GM19023 (cell line): Measurements from ENCODE around the gene CCDC85C.

Source experiments
- ATAC-seq: cut with Tn5 transposase; IDR thresholded peaks from one replicate; pipeline ENCODE4 v1.9.1; 2021; ENCODE audit warnings: mild to moderate bottlenecking, moderate library complexity; ENCODE audit not compliant: unreplicated experiment

Gene CCDC85C

DNA sequence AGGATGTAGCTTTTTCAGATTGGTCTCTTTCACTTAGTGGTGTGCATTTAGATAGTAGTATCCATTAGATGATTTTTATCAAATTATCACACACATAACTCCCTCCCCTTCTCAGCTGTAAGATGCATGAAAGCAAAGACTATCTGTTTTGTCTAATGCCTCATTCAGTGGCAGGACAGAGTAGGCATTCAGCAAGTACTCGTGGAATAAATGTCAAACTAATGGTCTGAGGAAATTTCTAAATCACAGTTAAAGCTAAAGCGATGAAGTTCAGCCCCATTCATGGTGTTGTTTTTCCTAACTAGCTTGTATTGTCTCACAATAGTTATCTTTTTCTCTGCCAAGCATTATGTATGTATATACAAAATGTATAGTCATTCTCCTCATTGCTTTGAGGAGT lies 106.7 kb downstream of the CCDC85C start:
- no peak for ATAC-seq

DNA sequence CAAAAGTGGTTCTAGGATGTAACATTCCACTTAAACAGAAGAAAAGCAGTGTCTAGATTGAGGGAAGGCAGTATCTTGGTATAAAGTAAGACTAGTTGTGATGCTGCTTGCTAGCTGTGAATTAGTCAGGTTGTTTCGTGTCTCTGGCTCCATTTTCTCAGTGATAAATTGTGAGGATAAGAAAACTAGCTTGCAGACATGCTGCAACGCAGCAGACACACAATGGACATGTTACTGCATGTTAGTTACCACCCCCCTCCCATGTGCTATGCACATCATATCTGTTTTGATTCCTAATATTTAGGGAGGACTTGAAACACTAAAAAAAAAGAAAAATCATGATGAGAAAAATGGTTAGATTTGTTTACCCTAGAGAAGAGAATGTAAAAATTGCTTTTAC lies 119.9 kb downstream of the CCDC85C start:
- no peak for ATAC-seq

DNA sequence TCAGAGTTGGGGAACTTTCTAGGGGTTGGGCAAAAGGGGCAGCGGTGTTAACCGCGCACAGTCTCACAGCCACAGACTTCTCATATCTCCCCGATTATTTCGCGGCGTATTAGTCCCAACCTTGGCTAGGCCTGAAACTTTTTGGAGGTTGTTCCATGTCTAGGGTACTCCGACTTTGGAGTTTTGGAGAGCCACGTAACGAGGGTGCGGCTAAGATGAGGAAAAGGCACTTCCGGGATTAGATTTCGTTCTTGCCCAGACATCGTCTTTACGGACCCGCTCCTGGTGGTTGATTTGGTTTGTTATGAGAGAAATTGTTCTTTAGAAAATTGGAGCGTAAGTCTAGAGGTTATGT lies 122.3 kb downstream of the CCDC85C start:
- no peak for ATAC-seq

DNA sequence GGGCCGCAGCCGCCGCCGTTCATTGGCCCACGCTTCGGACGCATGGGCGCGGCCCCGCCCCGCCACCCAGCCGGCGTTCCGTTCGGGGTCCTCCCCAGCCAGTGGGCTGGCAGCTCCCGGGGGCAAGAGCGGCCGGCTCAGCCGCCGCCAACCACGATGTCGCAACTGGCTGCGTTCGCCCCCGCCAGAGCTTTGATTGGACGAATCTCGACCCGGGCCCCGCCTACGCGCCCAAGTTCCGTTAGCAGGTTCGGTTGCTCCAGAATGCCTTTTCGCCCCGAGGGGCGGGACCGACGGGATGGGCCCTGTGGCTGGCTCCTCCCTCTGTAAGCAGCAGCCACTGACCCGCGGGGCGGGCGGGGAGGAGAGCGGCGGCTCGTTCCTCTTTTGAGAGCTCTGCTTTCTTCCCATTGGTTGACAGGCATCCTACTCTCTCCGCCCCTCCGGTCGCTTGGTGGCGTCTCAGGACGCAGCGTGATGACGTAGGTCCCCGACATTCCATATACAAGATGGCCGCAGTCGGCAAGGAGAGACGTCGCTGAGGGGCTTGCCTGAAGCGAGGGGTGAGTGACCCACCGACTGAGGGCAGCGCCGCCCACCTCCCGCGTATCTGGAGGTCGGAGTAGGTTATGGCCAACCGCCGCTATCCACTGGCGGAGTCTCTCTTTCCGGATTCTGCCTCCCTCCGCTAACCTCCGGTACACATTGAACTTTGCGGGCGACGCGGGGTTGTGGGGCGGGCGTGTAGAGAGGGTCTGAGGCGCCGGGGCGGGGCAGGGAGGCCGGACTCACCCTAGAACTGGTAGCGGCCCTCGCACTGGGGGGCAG lies 122.9 kb downstream of the CCDC85C start, which contains the start of gene CCNK:
CCNK (plus strand) TSS at position 493 of the 828 bp plus-strand sequence. CDS start 11,269 bp downstream, outside the sequence.
- peak; percentile 86 for ATAC-seq

DNA sequence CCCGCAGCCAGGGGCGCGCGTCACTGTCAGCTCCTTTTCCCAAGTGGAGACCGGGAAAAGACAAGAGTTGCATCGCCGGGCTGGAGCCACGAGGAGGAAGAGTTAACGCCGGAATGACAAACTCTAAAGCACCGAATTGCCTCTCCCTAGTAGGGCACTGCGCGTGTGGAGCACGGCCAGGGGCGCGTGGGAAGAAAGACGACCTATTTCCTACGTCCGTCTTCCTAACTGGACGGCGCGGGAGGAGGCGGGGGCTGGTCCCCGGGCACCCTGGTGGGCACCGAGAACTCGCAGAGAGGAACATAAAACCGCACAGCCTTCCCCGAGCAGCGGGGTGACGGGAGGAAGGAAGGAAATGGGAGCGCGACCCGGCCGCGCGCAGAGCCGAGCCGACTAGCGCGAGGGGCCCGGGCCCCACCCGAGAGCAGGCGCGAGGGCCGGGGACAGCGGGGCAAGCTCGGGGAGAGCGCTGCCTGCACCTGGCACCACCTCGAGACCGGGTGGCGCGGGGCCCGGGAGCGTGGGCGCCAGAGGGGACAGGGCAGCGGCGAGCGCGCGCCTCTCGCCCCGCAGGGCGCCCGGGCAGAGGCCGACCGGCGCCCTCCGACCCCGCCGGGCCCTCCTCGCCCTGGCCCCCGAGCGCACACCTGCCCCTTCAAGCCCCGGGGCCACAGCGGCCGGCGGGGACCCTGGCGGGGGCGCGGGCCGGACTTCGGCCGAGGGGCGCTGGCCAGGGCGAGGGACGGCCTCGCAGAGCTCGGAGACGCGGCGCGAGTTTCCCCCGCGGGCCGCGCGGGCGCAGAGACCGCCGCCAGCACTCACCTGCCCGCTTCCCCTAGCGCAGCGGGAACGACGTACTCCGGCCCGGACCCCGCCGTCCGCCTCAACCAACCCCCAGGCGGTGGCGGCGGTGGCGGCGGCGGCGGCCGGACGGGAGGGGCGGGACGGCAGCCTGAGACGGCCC lies 123.8 kb downstream of the CCDC85C start, which contains the start of gene SETD3:
SETD3 (minus strand) TSS at position 954 of the 964 bp plus-strand sequence. CDS start 15,054 bp downstream, outside the sequence.
- no peak for ATAC-seq

DNA sequence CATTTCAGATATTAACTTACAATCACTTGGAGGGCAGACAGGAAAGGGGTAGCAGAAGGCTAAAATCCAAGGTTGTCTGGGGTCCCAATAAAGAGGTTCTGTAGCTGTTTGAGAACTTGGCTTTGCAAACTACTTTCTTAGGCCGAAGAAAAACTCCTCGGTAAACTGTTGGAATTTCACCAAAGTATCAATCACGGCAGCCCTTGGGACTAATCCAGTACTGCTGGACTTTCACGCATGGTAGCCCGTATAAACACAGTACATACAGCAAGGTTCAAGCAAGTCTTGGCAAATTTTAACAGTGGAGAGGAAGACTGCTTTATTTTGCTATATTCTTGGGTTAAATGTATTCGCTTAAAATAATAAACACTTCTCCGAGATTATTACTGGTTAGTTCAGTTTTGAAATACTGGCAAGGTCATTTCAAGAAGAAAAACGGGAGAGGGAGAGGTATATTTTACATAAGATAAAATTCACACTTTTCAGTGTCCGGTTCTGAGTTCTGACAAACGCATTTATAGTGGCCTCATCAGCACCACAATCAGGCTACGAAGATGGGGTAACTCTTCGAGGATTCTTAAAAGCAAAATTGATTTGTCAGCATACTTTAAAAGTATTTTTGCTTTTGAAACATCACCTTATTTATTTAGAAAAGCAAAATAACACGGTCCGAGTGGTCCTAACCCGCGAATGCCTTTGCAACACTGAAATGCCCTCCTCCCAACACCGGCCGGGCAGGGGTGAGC lies 124.7 kb downstream of the CCDC85C start:
- ATAC-seq, result no peak

DNA sequence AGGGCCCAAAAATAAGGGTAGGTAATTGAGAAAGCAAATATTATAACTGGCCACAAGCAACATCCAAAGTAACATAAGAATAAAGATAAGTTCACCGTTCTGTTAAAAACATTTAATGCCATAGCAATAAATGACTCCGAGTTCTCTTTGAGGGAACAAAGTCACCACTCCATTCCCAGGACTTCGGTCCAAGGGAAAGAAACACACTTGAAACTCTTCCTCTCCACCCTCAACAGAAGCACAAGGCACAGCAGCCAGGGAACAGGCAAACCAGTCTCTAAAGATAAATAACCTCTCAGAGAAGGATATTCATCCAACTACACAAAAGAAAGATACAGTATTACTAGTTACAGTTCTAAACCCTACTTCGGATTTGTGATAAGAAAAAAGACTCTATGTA lies 125.9 kb downstream of the CCDC85C start:
- ATAC-seq, result no peak

DNA sequence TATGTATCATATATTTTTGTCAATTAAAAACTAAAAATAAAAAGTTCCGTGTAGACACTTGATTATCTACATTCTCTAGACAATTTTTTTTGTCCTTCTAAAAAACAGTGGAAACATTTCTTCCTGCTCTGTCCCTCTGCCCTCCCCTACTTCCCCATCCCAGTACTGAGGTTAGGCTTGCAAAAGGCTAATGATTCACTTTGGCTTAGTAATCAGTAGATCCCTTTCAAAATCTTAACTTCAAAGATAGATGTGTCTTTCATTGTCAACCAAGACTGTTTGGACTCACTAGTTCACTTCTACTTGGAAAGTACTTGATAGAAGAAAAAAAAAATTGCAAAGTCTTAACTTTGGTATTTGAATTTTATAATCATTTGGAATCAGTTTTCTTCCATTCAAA lies 127.1 kb downstream of the CCDC85C start:
- no peak for ATAC-seq

DNA sequence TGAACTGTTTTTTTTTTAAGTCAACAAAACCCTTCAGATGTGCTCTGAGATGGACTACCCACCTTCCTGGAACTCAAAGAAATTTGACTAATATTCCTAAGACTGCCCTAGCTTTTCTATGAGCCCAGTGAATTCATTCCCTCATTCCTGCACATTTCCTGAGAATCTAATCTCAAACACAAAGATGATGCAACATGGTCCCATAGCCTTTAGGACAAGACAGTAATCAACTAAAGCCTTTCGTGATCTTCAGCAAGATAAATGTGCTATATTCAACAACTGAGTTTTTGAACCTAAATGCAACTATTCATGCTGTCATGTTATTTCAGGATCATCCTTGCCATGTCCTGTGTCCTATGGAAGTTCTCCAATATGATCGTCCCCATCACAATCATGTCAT lies 128.3 kb downstream of the CCDC85C start:
- no peak for ATAC-seq

DNA sequence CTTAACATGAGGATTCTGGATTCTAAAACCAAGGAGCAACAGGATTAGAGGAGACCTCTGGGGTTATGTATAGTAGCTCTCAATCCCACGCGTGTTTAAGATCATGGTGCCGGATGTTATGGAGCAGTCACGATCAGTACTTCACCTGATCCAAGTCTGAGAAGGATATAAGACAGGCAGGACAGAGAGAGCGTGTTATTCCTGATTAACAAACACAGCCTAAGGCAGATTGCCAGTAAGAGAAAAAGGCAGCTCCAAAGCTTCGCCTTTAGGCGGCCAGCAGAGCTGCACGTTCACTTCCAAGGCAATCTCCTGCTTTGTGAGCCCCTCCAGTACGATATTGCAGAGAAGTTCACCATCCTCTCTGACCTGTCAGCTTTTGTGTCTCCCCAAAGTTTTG lies 128.8 kb downstream of the CCDC85C start:
- ATAC-seq, result no peak

DNA sequence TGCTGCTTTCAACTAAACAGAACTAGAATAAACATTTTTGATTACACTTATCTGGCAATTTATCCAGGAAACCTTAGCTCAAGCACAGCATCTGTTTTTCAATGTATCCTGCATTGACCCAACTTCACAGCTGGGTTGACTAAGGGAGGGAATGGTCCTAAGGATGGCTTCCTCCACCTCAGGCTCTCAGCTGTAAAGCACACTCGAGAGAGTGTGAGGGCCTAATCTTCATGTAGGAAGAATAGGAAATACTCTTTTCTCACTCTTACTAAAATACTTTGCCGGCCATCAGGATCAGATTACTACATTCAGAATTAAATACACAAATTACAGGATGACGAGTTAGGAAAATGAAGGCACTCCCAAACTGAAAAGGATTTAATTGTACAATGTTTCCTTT lies 130.5 kb downstream of the CCDC85C start:
- ATAC-seq, result no peak

DNA sequence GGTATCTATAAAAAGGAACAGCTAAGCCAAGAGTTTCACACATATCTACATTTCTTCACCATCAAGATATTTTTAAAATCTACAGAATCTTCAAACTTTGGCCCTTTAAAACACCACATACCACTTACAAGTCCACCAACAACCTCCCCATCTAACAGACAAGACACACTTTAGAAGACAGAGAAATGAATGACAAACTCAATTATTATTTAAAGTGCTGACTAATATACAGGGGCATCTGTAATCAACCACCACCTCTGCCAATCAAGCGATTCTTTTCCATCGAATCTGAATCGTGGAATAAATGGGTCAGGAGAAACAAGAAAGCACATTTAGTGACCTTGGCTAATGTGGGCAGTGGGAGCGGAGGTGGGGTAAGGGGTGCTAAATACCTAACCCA lies 131.1 kb downstream of the CCDC85C start:
- ATAC-seq, result no peak

DNA sequence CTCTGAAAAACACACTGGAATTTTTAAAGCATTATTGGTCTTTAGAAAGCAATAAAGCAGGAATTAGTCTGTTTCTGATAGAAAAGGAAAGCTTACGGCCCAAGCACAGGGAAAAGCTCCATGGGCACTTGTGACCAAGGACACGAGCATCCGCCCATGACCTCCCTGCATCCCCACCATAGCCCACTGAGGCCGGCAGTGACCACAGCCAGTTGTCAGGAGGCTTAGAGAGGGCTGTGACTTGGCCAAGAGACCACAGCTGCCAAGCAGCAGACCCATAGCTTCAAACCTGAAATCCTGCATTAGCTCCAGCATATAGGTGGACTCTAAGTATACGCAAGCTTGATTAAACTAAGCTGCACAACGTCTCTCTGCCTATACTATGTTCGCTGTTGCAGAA lies 132.3 kb downstream of the CCDC85C start:
- no peak for ATAC-seq

DNA sequence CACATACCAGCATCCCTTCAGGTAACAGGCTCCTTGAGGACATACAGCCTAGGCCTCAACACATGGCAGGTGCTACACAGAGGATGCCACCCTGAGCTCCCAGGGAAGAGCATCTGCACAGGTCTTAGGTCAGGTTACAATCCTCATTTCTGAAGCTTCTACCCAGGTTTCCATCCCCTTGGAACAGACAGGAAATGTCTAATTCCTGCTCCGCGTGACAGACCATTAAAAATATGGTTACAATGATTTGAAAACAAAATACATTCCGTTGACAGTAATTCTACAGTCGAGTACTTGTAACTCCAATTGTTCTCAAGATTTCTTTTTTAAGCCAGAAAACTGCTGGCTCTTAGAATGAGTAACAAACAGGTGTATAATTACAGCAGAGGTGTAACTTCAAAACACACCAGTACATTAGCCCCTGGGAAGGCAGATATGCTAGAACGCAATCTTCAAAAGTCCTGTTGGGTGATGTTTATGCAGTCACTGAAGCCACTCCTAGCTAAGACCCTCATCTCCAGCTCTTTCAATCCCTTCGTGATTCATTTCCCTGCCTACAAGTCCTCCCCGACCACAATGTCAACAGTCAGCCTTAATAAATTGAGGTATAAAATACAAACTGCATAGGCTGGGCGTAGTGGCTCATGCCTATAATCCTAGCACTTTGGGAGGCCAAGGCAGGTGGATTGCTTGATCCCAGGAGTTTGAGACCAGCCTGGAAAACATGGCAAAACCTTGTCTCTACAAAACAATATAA lies 135.0 kb downstream of the CCDC85C start:
- no peak for ATAC-seq

DNA sequence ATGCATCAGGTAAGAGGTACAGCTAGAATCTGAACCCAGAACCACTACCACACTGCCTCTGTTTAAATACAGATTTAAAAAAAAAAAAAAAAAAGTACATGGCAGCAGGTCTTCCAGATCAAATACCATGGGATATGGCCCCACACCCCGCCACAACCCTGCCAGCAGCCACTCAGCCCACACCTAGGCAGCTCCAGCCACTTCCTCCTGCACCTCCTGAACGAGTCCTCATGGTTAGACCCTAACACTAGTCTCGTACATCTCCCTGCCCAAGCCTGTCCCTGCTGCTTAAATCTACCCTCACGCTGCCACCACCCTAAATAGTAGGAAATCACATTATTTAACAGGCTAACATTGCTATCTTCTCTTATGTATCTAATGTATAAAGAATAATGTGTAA lies 135.9 kb downstream of the CCDC85C start:
- ATAC-seq, result no peak

DNA sequence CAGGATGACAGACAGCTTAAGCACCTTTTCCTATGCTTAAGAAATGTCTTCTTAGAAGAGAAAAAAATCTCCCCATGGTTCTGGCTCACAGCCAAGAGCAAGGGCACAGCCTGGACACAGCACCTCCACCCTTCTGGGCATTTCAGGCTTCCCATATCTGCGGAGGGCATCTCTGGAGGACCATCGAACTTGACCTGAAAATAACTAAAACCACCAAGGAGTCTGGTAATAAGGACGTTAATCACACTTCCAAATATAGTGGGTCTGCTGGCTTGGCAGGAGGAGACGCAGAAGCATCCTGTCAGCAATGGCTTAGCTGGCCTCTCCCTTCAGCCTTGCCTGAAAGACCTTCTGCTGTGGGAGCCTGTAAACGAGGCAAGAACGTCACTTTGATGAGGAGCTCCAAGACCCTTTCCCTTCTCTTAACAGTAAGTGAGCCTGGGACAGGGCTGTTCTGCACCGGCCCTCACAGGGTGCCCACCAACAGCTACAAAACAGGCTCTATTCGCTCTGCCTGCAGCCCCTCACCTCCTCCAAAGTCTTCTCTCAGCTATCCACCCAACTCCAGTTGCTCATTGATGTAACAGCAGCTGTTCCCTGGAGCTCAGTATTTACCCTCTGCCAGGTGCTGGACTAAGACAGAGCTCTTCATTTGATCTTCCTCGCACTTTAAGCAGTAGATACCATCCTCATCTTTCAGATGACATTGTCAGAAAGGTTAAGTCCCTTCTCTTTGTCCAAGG lies 136.5 kb downstream of the CCDC85C start:
- ATAC-seq, result no peak

DNA sequence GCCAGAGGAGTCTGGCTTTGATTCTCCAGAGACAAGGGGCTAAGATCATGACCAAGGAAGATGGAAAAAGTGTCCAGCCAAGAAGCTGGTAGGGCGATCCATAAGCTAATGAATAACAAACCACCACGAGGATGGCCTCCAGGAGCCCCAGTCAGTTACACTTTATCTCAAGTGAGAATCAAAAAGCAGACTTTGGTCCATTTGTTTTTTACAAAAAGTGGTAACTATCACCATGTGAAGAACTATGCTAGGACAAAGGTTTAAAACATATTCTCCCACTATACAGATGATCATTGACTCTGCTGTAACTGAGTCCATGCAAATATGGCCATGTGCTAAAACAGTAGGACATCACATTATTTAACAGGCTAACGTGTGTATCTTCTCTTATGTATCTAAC lies 137.2 kb downstream of the CCDC85C start:
- ATAC-seq, result no peak

DNA sequence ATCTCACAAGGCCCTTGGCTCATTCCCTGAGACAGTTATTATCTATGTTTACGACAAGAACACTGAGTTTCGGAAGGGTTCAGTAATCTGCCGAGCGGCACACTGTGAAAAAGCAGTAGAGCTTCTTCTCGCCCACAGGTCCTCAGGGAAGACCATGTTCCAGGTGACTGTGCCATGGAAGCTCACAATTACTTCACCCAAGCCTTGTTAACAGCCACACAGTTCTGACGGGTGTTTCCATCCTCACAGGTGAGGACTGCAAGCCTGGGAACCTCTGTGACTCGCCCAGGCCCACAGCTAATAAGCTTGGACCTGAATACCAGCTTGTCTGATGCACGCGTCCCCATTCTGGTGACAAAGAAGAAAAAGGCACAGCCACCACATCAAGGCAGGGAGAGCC lies 138.7 kb downstream of the CCDC85C start:
- no peak for ATAC-seq

DNA sequence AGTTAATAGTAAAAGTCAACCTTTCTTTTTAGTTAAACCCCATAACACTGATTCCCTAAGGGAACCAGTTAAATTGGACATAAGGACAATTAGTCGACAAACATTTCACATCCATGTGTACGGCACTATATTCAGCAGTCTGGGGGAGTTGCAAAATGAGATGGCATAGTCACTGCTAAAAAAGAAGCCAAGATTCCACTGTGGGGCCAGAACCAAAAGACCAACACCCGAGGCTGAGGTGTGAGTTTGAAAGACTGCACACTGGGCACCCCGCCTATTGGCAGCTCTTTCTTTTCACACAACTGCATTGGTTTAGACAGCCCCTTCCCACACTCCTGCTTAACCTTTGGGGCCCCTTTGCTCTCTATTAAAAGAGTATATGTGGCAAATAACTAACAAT lies 140.0 kb downstream of the CCDC85C start:
- ATAC-seq, result no peak

DNA sequence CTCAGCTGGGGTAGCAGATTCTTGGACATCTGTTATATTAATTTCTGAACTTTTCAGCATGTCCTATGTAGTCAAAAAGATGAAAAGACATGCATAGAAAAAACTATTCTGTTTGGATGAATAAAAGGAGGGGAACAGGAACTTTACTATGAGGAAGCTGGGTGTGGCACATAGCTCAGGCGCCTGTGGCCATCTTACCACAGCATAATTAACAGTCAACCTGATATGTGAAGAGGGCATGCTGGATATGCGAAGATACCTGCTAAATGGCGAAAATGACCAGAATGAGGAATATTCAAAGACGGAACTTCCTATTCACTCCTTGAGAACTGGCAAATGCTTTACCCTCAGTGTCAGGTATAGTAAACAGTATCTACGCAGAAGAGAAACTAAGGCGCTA lies 141.8 kb downstream of the CCDC85C start:
- no peak for ATAC-seq
